ENCODE results near the gene FMO5.
"Not testable (repeated sequence)": the region's sequence is repeated elsewhere in the genome, so short reads cannot be mapped to it uniquely, and the experiment has no call there.

FMO5 gene

DNA sequence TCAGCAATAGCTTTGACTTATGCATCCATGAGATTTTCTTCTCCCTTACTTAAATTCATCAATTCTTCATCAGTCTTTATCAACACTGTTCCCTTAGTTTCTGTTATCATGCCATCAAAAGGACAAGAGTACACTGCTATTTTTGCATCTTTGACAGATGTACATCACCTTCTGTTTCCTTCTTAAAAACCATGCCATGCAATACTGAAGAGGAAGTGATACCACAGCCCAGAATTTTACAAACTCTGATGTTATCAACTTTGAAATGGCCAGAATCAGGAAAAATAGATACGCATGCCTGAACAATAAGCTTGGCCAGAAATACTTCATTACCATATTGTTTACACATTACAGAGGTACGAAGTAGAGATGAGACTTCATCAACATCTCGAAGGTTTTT, 21.1 kb downstream of the FMO5 start:
- DNase-seq (ENCODE audit: low spot score): no peak

GRCh38 chr1:147202576-147202975, 22.6 kb downstream of the FMO5 start:
- no peak for DNase-seq (ENCODE audit: low spot score)

- DNase-seq (ENCODE audit: low spot score): no peak
These were observed 23.4 kb downstream of the FMO5 start for GRCh38 chr1:147201786-147202185.

- DNase-seq (ENCODE audit: low spot score): no peak
These were observed 23.9 kb downstream of the FMO5 start for GRCh38 chr1:147201276-147201675.

DNA sequence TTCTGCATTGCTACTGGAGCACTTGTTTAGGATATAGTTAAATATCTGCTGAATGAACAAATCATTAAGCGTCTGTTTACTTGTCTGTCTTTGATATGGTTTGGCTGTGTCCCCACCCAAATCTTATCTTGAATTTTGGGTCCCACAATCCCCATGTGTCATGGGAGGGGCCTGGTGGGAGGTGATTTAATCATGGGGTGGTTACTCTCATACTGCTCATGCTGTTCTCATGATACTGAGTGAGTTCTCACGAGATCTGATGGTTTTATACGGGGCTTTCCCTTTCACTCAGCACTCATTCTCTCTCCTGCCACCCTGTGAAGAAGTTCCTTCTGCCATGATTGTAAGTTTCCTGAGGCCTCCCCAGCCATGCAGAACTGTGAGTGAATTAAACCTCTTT, 27.8 kb downstream of the FMO5 start:
- DNase-seq (ENCODE audit: low spot score): not testable (repeated sequence)

DNA sequence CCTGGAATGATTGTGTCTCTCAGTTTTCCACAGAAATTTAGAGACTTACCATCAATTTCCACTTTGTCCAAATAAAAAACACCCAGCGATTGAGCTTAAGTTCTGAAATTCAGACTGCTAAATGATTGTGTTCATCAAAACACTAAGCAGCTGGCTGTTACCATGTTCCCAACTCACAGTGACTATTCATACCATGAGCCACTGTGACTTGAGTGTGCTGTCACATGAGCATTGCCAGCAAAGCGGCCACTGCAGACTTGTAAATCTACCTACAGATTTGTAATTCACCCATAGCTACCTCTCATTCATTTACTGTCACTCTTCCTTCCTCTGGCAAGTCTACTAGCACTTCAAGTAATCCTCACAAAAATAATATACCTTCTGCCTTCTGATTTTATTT, 35.6 kb downstream of the FMO5 start:
- DNase-seq (ENCODE audit: low spot score): no peak

- no peak for DNase-seq (ENCODE audit: low spot score)
These were observed 39.7 kb downstream of the FMO5 start for GRCh38 chr1:147185432-147185831.

- DNase-seq (ENCODE audit: low spot score): no peak
These were observed 47.3 kb downstream of the FMO5 start for GRCh38 chr1:147177611-147178380.

GRCh38 chr1:147172168-147173016, 52.7 kb downstream of the FMO5 start, which contains the start of gene PRKAB2:
TSS of gene PRKAB2 (minus strand) at chr1:147172470. CDS start at chr1:147172144, 326 bp downstream.
- DNase-seq (ENCODE audit: low spot score): peak; percentile 90

GRCh38 chr1:147171399-147172167, 53.6 kb downstream of the FMO5 start:
- DNase-seq (ENCODE audit: low spot score): no peak

DNA sequence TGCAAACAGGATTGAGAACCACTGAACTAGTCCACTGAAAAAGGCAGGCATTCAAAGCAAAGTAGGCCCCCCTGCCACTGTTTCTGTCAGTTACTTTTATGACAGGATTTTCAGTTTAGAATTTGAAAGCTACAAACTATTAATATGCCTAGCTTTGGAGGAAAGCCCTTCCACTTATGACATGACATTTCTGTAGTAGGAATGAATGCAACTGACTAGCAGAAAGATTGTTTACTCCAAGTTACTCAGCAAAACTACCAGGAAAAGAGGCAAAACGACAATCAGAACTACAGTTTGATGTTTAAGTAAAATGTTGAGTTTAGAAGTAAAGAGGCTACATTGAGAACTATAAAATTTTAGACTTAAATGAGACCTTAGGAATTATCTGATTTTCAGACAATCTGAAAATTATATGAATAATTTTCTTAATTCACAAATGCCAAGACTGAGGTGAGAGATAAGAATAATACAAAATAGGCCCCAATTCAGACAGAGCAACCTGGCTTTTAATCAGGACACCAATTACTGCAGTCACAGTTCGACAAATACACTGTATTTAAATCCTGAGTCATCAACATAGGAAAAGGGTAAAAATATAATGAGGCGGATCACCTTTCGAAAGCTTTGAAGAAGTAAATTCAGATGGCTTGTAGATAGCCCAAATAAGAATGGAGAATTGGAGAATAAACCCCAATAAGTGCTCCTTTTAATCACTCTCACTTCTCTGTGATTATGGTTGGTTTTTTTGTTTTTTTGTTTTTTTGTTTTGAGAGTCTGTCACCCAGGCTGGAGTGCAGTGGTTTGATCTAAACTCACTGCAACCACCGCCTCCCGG, 55.1 kb downstream of the FMO5 start:
- DNase-seq (ENCODE audit: low spot score): no peak

DNA sequence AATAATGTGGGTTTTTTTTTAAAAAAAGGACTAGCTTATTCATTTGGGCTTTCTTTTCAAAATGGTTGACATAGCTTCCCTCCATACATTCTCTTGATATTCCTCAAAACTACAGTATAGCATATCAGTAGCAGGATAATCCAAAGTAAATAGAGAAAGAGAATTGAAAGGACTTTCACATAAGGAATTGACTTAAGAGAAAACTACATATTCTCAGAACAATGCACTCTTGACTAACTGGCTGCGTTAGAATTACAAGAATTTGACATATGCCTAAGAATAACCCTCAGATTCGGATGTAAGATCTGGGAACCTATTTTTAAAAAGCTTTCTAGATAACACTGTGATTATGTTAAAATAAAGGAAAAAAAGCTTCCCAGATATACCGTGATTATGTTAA, 56.0 kb downstream of the FMO5 start:
- DNase-seq (ENCODE audit: low spot score): no peak

DNA sequence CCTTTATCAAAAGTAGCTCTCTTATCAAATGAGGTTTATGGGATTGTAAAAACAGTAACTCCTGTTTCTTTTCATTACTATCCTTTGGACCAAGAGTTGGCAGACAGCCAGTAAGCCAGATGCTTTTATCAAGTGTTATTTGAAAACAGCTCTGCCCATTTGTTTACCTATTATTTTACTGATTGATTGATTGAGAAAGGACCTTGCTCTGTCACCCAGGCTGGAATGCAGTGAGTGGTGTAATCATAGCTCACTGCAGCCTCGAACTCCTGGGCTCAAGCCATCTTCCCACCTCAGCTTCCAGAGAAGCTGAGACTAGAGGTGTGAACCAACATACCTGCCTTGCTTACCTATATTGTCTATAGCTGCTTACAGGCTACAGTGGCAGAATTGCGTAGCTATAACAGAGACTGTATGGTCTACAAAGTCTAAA, 56.5 kb downstream of the FMO5 start:
- DNase-seq (ENCODE audit: low spot score): no peak

- DNase-seq (ENCODE audit: low spot score): peak; percentile 76
These were observed 57.8 kb downstream of the FMO5 start for GRCh38 chr1:147167365-147167764.

- DNase-seq (ENCODE audit: low spot score): no peak
These were observed 62.1 kb downstream of the FMO5 start for GRCh38 chr1:147163019-147163418.

- no peak for DNase-seq (ENCODE audit: low spot score)
These were observed 63.0 kb downstream of the FMO5 start for GRCh38 chr1:147162093-147162492.

- DNase-seq (ENCODE audit: low spot score): not testable (repeated sequence)
These were observed 68.0 kb downstream of the FMO5 start for GRCh38 chr1:147157116-147157515.

GRCh38 chr1:147156642-147157041, 68.5 kb downstream of the FMO5 start:
- no peak for DNase-seq (ENCODE audit: low spot score)

- no peak for DNase-seq (ENCODE audit: low spot score)
These were observed 72.4 kb downstream of the FMO5 start for GRCh38 chr1:147152772-147153171.

DNA sequence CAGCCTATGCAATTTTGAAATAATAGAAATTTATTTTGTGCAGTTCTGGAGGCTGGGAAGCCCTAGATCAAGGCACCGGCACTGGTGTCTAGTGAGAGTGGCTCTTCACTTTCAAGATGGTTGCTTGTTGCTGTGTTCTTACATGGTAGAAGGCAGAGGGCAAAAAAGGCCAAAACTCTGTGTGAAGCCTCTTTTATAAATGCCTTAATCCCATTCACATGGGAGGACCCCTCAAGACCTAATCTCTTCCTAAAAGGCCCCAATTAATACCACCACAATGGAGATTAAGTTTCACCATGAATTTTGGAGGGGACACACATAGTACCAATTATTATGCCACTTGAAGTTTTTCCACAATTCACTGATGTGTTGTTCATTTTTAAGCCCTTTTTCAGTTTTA, 73.9 kb downstream of the FMO5 start:
- no peak for DNase-seq (ENCODE audit: low spot score)

GRCh38 chr1:147142886-147143285, 82.3 kb downstream of the FMO5 start:
- no peak for DNase-seq (ENCODE audit: low spot score)
